ENCODE results near the gene SHC2. TPM values are rescaled to one million over a fixed set of nuclear protein-coding genes. Genes with fewer than 3 reads are reported as not detected.
"Not testable (repeated sequence)": the region's sequence is repeated elsewhere in the genome, so short reads cannot be mapped to it uniquely, and the experiment has no call there.

The SHC2 gene
- total RNA-seq, 1 donor from 2014 or later = 57.8 TPM

- not testable (repeated sequence) for DNase-seq (ENCODE audit: low spot score); ATAC-seq
Observed at GRCh38 chr19:394857-395256, 66.0 kb downstream of the SHC2 start.

GRCh38 chr19:393560-393959 is 67.3 kb downstream of the SHC2 start:
- not testable (repeated sequence) for DNase-seq (ENCODE audit: low spot score); ATAC-seq

DNA sequence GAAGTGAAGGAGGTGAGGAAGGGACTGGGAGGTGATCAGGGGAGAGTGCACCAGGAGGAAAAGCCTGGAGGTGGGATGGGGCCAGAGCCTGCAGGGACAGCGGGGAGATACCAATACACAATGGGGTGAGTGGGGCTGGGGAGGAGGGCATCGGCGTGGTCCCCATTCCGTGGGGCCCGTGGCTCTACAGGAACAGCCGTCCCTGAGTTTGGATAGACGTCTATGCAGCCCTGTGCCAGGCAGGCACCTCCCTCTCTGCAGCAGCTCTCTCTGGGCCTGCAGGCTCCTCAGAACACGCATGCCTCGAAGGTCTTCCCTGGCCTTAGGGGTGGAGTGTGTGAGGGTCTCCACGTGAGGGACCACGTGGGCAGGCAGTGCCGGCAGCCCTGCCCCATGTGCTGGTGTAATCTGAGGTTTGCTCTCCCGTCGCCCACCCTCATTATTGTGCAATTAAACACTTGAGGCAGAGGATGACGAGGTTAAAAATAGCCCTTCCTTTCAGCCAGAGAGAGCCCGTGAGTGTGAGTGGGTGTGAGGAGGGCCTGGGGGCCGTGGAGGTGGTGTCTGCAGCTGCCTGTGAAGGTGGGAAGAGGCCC is 68.4 kb downstream of the SHC2 start:
- DNase-seq (ENCODE audit: low spot score) (peak; percentile 24), ATAC-seq (no peak)

DNA sequence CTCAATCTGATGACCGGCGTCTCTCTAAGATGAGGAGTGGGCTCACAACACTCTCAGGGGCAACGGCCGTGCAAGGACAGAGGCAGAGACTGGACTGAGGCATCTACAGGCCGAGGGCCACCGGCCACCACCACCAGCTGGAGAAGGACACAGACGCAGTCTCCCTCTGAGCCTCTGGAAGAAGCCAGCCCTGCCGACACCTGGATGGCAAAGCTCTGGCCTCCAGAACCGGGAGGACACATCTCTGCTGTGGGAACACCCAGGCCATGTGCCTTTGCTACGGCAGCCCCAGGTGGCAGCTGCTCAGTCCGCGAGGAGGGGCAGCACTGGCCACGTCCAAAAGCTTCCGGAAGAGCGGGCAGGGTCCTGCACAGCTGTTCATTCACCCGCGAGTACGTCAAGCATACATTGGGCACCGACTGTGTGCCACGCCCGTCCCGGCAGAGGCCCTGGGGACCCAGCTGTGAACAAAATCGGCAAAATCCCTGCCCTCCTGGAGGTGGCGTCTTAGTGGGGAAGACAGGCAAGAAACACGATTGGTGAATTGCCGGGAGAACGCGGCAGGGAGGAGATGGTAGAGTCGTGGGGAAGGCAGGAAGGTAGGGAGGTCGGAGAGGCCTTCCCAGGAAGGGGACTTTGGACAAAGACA is 69.0 kb downstream of the SHC2 start:
- DNase-seq (ENCODE audit: low spot score) (peak; percentile 36), ATAC-seq (no peak)

DNA sequence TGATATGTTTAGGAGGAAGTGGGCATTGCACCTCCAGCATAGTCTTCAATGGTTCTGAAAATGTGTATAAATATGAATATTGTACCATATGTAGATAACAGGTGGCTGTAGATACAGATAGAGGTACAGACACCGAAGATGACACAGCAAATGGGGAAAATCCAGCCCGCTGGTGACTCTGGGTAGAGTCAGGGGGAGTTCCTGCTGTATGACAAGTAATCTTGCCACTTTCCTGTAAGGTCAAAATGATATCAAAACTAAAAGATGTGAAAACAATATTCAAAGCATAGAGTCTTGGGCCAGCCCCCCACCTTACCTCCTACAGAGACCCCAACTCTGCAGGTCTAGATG is 69.7 kb downstream of the SHC2 start:
- ATAC-seq (no peak), DNase-seq (ENCODE audit: low spot score) (no peak)

DNA sequence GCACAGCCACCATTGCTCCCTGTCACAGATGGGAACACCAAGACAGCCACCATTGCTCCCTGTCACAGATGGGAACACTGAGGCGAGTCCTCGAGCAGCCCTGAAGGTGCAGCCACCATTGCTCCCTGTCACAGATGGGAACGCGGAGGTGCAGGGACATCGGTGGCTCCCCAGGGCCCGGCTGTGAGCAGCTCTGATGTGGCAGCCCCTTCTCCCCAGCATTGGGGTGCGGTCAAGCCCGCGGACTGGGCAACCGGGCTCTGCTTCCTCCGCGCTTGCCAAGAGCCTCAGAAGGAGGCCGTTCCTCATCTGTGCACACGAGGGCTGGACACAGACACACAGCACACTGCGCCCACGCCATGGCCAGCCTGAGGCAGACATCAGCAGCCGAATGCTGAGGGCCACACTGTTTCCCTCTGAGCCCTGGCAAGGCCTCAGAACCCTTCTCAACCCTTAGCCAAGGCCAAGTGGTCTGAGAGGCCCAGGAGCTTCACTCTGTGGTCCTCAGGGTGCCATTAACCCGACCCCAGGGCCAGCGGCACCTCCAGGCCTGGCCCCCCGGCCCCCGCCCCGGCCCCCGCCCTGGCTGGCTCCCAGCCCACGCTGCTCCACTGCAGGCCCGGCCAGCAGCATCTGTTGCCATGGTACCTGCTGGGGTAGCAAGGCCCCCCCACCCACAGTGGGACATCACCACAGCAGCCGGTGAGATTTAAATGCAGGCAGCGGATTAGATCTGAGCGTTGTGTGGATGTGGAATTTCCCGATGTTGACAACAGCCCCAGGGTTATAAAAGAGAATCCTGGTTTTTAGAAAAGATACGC is 70.2 kb downstream of the SHC2 start:
- ATAC-seq (no peak), DNase-seq (ENCODE audit: low spot score) (peak; percentile 30)

GRCh38 chr19:389935-390289 is 70.9 kb downstream of the SHC2 start:
- DNase-seq (ENCODE audit: low spot score) (peak; percentile 23), ATAC-seq (no peak)

GRCh38 chr19:389255-389934 is 71.4 kb downstream of the SHC2 start:
- DNase-seq (ENCODE audit: low spot score) (peak; percentile 33), ATAC-seq (no peak)

DNA sequence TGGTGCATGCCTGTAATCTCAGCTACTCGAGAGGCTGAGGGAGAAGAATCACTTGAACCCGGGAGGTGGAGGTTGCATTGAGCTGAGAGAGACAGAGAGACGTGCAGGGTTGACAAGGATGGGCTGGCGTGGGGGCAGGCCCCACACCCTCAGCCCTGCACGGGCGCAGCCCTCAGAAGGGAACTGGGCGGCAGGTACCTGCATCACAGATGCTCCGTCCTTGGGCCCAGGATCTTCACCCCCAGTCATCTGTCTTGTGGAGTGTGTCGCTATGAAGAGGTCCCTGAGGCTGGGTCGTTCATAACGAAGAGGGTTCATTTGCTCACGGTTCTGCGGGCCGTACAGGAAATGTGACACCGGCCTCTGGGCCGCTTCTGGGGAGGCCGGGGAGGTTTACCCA is 72.1 kb downstream of the SHC2 start:
- ATAC-seq (no peak), DNase-seq (ENCODE audit: low spot score) (peak; percentile 37)

- no peak for ATAC-seq
- DNase-seq (ENCODE audit: low spot score) = peak; percentile 21
Observed at GRCh38 chr19:387777-388176, 73.1 kb downstream of the SHC2 start.

DNA sequence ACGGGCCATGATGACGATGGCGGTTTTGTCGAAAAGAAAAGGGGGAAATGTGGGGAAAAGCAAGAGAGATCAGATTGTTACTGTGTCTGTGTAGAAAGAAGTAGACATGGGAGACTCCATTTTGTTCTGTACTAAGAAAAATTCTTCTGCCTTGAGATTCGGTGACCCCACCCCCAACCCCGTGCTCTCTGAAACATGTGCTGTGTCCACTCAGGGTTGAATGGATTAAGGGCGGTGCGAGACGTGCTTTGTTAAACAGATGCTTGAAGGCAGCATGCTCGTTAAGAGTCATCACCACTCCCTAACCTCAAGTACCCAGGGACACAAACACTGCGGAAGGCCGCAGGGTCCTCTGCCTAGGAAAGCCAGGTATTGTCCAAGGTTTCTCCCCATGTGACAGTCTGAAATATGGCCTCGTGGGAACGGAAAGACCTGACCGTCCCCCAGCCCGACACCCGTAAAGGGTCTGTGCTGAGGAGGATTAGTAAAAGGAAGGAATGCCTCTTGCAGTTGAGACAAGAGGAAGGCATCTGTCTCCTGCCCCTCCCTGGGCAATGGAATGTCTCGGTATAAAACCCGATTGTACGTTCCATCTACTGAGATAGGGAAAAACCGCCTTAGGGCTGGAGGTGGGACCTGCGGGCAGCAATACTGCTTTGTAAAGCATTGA is 74.1 kb downstream of the SHC2 start:
- ATAC-seq = not testable (repeated sequence)
- peak; percentile 0 for DNase-seq (ENCODE audit: low spot score)

DNA sequence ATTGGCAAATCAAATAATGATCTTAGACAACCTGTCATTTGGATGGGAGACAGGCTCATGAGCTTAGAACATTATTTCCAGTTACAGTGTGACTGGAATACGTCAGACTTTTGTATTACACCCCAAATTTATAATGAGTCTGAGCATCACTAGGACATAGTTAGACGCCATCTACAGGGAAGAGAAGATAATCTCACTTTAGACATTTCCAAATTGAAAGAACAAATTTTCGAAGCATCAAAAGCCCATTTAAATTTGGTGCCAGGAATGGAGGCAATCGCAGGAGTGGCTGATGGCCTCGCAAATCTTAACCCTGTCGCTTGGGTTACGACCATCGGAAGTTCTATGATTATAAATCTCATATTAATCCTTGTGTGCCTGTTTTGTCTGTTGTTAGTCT is 74.6 kb downstream of the SHC2 start:
- not testable (repeated sequence) for ATAC-seq; DNase-seq (ENCODE audit: low spot score)

GRCh38 chr19:384799-385169 is 76.0 kb downstream of the SHC2 start:
- ATAC-seq (no peak), DNase-seq (ENCODE audit: low spot score) (peak; percentile 16)

GRCh38 chr19:383922-384798 is 76.7 kb downstream of the SHC2 start:
- ATAC-seq (peak; percentile 79), DNase-seq (ENCODE audit: low spot score) (peak; percentile 47)

GRCh38 chr19:383040-383439 is 77.8 kb downstream of the SHC2 start:
- DNase-seq (ENCODE audit: low spot score) = no peak
- no peak for ATAC-seq

GRCh38 chr19:382578-382977 is 78.3 kb downstream of the SHC2 start:
- ATAC-seq; DNase-seq (ENCODE audit: low spot score): not testable (repeated sequence)

DNA sequence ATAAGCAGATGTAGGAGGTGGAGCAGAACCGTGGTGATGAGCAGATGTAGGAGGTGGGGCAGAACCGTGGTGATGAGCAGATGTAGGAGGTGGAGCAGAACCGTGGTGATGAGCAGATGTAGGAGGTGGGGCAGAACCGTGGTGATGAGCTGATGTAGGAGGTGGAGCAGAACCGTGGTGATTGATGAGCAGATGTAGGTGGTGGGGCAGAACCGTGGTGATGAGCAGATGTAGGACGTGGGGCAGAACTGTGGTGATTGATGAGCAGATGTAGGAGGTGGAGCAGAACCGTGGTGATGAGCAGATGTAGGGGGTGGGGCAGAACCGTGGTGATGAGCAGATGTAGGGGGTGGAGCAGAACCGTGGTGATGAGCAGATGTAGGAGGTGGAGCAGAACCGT is 78.9 kb downstream of the SHC2 start:
- DNase-seq (ENCODE audit: low spot score); ATAC-seq: not testable (repeated sequence)

GRCh38 chr19:380618-381219 is 80.1 kb downstream of the SHC2 start:
- DNase-seq (ENCODE audit: low spot score); ATAC-seq: not testable (repeated sequence)

- ATAC-seq (no peak), DNase-seq (ENCODE audit: low spot score) (no peak)
Observed at GRCh38 chr19:379796-380195, 81.0 kb downstream of the SHC2 start.

- no peak for DNase-seq (ENCODE audit: low spot score)
- ATAC-seq = no peak
Observed at GRCh38 chr19:378706-379105, 82.1 kb downstream of the SHC2 start.
